ENCODE measurements around the gene MYH11. TPM values are rescaled to one million over a fixed set of nuclear protein-coding genes. Genes with fewer than 3 reads are reported as not detected.

The MYH11 gene
- polyA plus RNA-seq, 3 donors: 0.06 TPM; not detected in 2

GRCh38 chr16:15782573-15783365 is 74.1 kb downstream of the MYH11 start:
- intact Hi-C loops (cut with micrococcal nuclease): no loop called here
- Mint-ChIP-seq H3K36me3 (no peaks in the 10 kb centered on the region), H3K9me3 (peaks cover 0 to 2% (median 0%) of the 10 kb centered on the region in 7 donors), H3K4me3 (no peak overlapping the region), H3K27ac (no peak overlapping the region), H3K27me3 (ENCODE audit: low read depth in 3 of 3) (peaks cover 0 to 6% (median 5%) of the 10 kb centered on the region in 3 donors), H3K4me1 (no peaks in the 10 kb centered on the region)
- Histone ChIP-seq H3K9ac (ENCODE audit: insufficient read depth, low read length, poor library complexity, severe bottlenecking) (no peak overlapping the region), H3K27me3 (ENCODE audit: control insufficient read depth in 2 of 2, insufficient read depth in 2 of 2, low read length in 2 of 2) (no peaks in the 10 kb centered on the region), H3K4me3 (replicated peaks in 1 of 3; ENCODE audit: low read depth in 2 of 3, low read length in 3 of 3) (no peak overlapping the region), H3K27ac (ENCODE audit: low read depth in 1 of 2, low read length in 2 of 2) (no peak overlapping the region), H3K4me1 (ENCODE audit: control insufficient read depth in 1 of 2, insufficient read depth in 2 of 2, low read length in 2 of 2) (no peaks in the 10 kb centered on the region), H3K79me2 (ENCODE audit: insufficient read depth, low read length) (no peaks in the 10 kb centered on the region), H4K20me1 (ENCODE audit: insufficient read depth, low read length) (no peaks in the 10 kb centered on the region), H3K9me3 (replicated peaks in 1 of 2; ENCODE audit: control insufficient read depth in 1 of 2, insufficient read depth in 1 of 2, low read length in 2 of 2) (no peaks in the 10 kb centered on the region), H2AFZ (ENCODE audit: insufficient read depth, low read depth, low read length, poor library complexity, severe bottlenecking) (no peak overlapping the region), H3K36me3 (replicated peaks in 1 of 2; ENCODE audit: control insufficient read depth in 1 of 2, insufficient read depth in 2 of 2, low read length in 2 of 2) (no peaks in the 10 kb centered on the region), H3K4me2 (replicated peaks; ENCODE audit: extremely low read depth, low read length, poor library complexity, severe bottlenecking) (no peak overlapping the region)
- DNase-seq: no peak
- no peak for TF ChIP-seq CTCF (IDR thresholded peaks at IDR 0.05)
- 62% methylated on average over 6 of the region's 13 CpGs for WGBS (ENCODE audit: insufficient coverage)

- H3K27ac ChIP-seq (ENCODE audit: low read depth in 1 of 2, low read length in 2 of 2): no peak overlapping the region
- H3K4me3 ChIP-seq (replicated peaks in 1 of 3; ENCODE audit: low read depth in 2 of 3, low read length in 3 of 3): no peak overlapping the region
- no peak overlapping the region for H2AFZ ChIP-seq (ENCODE audit: insufficient read depth, low read depth, low read length, poor library complexity, severe bottlenecking)
- no peak overlapping the region for H3K4me2 ChIP-seq (replicated peaks; ENCODE audit: extremely low read depth, low read length, poor library complexity, severe bottlenecking)
- Mint-ChIP-seq H3K9me3 (peaks cover 0 to 2% (median 0%) of the 10 kb centered on the region in 7 donors), H3K4me3 (no peak overlapping the region), H3K27me3 (ENCODE audit: low read depth in 3 of 3) (peaks cover 0 to 6% (median 6%) of the 10 kb centered on the region in 3 donors), H3K4me1 (no peaks in the 10 kb centered on the region), H3K36me3 (no peaks in the 10 kb centered on the region), H3K27ac (no peak overlapping the region)
- H4K20me1 ChIP-seq (ENCODE audit: insufficient read depth, low read length): no peaks in the 10 kb centered on the region
- no peak for DNase-seq
- H3K27me3 ChIP-seq (ENCODE audit: control insufficient read depth in 2 of 2, insufficient read depth in 2 of 2, low read length in 2 of 2): peaks cover 0 to 2% of the 10 kb centered on the region in 2 donors
- H3K9ac ChIP-seq (ENCODE audit: insufficient read depth, low read length, poor library complexity, severe bottlenecking): no peak overlapping the region
- H3K36me3 ChIP-seq (replicated peaks in 1 of 2; ENCODE audit: control insufficient read depth in 1 of 2, insufficient read depth in 2 of 2, low read length in 2 of 2): no peaks in the 10 kb centered on the region
- intact Hi-C loops (cut with micrococcal nuclease): no loop called here
- 50% methylated on average over 1 of the region's 3 CpGs for WGBS (ENCODE audit: insufficient coverage)
- H3K4me1 ChIP-seq (ENCODE audit: control insufficient read depth in 1 of 2, insufficient read depth in 2 of 2, low read length in 2 of 2): no peaks in the 10 kb centered on the region
- no peaks in the 10 kb centered on the region for H3K9me3 ChIP-seq (replicated peaks in 1 of 2; ENCODE audit: control insufficient read depth in 1 of 2, insufficient read depth in 1 of 2, low read length in 2 of 2)
- TF ChIP-seq CTCF (IDR thresholded peaks at IDR 0.05): no peak
- H3K79me2 ChIP-seq (ENCODE audit: insufficient read depth, low read length): no peaks in the 10 kb centered on the region
These were observed 75.2 kb downstream of the MYH11 start for GRCh38 chr16:15781650-15782049.
